NCI-H2196 treated with DMSO at 0.1 percent for 48 hours (cell line): ENCODE measurements around the gene AP4S1.
"Not testable (repeated sequence)": the region's sequence is repeated elsewhere in the genome, so short reads cannot be mapped to it uniquely, and the experiment has no call there.

Source experiments
- DNase-seq: peaks from one replicate; lab custom pipeline; 2025; ENCODE audit not compliant: unreplicated experiment; lab: John Stamatoyannopoulos, UW

The AP4S1 gene

DNA sequence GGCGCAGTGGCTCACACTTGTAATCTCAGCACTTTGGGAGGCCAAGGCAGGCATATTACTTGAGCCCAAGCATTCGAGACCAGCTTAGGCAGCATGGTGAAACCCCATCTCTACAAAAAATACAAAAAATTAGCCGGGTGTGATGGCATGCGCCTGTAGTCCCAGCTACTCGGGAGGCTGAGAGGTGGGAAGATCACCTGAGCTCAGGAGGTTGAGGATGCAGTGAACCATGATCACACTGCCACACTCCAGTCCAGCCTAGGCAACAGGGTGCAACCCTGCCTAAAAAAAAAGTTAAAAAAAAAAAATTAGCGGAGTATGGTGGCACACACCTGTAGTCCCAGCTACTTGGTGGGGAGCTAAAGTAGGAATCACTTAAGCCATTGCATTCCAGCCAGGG is 21.4 kb upstream of the AP4S1 start:
- not testable (repeated sequence) for DNase-seq

DNA sequence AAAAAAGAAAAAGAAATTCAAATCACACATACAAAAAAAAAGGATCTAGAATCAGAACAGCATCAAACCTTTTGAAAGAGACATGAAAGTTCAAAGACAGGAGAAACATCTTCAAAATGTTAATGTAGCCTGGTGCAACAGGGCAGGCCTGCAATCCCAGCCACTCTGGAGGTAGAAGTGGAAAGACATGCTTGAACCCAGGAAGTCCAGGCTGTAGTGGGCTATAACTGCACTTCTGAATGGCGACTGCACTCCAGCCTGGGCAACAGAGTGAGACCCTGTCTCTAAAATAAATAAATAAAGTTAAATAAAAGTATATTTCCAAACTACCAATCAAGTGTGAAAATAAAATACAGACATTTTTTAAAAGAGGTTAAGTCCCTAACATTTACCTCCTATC is 18.7 kb upstream of the AP4S1 start:
- no peak for DNase-seq

DNA sequence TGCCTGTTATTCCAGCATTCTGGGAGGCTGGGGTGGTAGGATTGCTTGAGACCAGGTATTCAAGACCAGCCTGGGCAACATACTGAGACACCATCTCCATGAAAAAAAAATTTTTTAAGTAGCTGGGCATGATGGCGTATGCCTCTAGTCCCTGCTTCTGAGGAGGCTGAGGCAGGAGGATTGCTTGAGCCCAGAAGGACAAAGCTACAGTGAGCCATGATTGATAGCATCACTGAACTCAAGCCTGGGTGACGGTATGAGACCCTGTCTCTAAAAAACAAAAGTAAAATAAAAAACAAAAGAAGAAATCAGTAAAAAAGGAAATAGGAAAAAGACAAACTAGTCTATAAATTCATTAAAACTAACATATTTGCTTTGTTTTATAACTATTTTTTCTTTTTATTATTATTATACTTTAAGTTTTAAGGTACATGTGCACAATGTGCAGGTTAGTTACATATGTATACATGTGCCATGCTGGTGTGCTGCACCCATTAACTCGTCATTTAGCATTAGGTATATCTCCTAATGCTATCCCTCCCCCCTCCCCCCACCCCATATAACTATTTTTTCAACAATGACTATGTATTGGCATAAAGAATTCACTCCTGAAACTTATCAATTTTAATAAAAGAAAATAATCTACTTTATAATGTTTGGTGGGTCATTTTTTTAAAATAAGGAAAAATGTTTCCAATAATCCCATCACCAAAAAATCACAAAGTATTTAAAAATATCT is 15.4 kb upstream of the AP4S1 start:
- no peak for DNase-seq

DNA sequence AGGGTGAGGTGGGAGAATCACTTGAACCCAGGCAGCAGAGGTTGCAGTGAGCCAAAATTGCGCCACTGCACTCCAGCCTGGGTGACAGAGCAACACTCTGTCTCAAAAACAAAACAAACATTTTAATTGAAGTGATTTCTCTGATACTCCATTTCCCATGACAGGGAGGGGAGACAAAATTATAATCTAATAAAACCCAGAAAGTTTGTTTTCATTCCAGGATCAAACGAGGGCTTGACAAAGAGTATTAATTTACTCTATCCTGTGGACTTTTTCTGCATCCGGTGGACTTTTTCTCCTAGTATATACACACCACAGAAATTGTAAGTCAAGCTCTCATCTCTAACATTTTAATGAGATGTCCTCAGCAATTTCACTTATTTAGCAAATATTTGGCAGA is 14.5 kb upstream of the AP4S1 start:
- no peak for DNase-seq

DNA sequence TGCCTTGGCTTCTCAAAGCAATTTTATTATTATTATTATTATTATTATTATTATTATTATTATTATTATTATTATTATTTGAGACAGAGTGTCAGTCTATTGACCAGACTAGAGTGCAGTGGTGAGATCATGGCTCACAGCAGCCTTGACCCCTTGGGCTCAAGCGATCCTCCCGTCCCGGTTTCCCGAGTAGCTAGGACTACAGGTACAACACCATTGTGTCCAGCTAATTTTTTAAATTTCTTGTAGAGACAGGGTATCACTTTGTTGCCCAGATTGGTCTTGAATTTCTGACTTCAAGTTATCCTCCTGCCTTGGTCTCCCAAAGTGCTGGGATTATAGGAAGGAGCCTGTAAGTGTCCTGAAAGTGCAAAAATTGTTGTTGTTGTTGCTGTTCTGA is 11.6 kb upstream of the AP4S1 start:
- no peak for DNase-seq

DNA sequence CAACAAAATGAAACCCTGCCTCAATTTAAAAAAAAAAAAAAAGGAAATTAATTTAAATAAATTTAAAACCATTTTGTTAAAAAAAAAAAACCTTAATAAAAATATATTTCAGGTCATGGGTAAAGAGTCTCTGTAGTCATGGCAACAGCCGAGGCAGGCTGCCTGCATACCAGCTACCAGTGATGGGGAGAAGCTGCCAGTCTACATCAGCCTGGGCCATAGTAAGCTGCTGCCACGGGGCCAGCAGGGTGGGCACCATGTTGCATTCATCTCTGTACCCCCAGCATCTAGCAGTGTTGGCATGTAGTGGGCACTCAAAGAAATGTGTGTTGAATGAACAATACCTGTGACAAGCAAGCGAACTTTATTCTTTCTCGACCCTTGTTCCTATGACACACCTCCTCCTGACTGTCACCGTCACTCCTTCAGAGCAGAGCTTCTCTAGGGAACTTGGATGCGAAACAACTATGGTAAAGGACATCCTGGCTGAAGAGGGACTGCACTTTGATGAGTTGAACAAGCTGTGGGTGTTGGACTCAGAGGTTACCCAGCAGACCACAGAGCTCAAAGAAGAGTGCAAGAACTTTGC is 7.3 kb upstream of the AP4S1 start:
- DNase-seq, result no peak

DNA sequence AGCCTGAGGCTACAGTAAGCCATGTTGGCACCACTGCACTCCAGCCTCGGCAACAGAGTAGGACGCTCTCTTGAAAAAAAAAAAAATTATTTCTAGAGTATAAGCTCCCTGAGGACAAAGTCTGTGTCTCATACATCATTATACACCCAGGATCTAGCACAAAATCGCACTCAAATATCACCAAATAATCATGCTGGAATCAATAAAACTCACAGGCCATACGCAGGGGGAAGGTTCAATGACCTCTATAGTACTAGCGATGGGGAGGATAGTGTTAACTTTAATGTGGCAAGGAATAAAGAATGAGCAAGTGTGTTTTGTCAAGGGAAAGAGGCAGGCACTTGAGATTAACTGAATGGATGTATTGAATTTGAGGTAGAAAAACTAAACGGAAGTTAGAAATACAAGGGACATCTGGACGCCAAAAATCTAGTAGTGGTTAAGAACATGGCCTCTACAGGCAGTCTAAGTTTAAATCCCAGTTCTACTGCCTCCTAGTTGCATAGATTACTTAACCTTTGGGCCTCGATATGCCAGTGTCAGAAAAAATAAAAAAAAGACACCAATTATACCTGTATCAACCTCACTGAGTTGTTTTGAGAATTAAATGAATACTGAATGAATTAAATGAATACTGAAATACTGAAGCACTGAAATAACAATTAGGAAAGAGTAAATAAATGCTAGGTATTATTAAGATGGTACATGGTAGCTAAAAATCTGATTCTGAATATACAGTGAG is 4.4 kb upstream of the AP4S1 start:
- no peak for DNase-seq

DNA sequence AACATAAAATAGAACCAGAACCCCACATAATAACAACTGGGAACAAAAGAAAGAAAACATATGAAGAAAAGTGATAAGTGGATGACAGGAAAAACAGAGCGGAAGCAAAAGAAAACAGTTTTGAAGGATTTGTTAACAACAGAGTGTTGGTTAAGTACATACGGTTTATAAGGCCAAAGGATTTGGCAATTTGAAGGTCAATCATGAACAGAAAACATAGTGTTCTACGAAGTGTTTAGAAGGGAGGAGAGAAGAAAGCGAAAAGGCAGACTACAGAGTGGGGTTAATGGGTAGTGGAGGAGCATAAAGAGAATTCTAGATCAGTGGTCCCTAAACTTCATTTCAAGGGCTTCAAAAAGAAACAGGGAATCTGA is 3.9 kb upstream of the AP4S1 start:
- no peak for DNase-seq

DNA sequence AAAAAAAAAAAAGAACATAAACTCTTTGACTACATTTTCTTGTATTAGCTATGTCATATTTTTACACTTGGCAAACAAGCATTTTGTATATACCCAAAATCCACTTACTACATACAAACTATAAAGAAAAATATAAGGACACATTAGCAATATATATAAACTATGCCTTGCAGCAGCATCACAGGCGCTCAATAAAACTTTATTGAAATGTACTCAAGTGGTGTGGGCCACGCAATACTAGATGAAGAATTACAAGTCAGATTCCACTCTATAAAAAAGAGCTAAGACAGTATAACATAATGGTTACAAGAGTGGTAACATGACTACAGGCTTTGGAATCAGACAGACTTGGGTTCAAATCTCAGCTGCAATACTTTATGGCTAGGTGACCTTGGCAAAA is 3.1 kb upstream of the AP4S1 start:
- DNase-seq, result no peak

DNA sequence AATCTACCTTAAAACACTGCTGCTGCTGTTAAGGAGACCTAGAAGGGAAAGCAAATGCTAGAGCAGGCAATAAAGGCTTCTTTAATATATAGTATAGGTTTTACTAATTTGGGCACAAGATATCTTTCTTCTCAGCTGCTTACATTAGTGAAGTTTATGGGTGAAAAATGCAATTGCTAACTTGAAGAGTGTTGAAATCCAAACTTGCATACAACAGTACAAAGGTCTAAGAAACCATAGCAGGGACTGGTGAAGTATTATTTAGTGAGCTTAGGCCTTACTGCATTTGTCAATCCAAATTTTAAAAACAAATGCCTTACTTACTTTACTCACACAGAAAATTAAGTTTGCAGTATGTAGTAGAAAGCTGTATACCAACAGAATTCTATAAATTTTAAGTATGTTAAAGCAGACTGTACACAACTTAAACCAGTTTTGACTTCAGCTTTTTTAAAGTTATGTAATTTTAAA is 1.4 kb upstream of the AP4S1 start:
- no peak for DNase-seq

DNA sequence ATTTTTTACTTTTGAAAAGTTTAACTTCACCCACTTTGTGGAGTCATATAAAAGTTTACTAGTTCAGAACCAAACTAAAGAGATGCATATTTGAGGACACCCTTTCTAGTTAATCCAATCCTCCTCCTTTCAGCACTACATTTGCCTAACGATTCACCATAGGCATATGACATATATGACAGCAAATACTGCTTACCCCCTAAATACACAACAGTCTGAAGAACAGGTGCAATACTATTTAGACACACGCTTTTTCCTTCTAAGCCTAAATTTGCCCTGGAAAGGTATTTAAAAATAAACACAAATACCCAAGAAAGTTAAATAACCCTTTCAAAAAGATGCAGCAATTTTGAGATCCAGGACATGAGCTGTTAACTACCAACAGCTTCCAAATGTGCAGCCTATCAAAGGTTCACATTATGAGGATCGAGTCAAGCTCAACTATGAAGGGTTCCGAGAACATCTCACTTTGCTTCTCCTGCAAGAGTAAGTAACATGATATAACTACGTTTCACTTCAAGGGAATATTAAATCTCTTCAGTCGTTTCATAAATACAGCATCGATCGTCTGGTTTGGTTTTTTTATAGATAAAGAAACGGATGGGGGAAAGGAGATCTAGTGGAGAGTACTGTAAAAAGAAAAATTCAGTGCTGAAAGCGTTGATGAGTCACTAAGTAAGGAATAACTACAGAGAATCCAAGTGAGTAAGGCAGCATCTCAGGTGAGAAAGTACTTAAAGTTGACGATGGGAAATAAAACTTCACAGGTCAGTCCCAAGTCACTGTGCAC is 677 bp upstream of the AP4S1 start:
- DNase-seq, result no peak

DNA sequence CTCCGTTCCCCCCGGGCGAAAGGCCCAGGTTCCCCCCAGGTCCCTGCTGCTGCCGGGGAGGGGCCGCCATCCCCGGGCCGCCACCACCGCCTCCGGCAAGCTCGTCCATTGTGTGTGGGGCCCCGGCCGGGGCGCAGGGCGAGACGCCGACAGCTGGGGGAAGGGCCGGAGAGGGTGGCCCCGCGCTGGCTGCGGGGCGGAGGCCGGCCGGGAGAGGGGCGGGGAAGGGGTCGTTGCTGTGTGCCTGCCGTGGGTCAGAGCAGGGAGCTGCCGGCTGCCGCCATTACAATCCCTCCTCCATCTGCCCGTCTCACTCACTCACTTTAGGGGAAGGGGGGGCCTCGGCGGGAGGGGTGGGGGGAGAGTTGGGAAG is 614 bp downstream of the AP4S1 start, which contains the start of gene STRN3:
TSS of gene STRN3 (minus strand) at position 303 of the 373 bp plus-strand sequence. CDS start at position 109, 194 bp downstream.
- no peak for DNase-seq

DNA sequence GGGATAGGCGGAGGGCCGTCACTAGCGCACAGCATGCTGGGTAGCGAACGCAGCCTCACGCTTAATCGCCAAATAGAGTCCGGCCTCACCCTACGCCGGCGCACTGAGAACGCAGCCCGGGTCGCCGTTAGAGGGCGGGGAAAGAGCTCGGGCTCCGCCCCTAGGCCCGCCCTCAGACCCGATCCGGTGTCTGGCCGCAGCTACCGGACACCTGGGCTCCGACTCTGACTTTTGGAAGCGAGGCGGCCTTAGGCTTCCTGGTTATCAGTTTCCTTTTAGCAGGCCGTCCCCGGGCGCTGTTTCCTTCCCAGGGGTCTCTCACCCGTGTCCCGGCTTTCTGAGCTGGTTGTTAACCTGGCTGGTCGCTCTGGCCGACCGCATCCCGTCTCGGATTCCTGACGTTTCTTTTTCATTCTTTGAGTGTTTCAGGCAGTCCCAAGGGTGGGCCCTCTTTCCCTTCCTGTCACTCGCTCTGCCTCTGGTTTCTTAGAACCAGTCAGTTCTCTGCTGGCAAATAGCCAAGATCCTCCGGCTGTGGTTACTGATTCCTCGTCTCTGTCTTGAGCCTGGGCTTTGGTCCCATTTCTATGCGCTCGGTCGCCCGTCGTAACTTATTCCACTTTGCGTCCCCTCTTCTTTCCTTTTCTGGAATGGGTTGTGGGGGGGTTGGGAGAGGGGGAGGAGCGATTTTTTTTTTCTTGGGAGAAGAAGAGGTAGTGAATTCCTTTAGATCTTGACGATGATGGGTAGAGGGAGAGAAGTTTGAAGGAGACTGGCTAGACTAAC is 1.2 kb downstream of the AP4S1 start:
- DNase-seq, result peak; percentile 89

DNA sequence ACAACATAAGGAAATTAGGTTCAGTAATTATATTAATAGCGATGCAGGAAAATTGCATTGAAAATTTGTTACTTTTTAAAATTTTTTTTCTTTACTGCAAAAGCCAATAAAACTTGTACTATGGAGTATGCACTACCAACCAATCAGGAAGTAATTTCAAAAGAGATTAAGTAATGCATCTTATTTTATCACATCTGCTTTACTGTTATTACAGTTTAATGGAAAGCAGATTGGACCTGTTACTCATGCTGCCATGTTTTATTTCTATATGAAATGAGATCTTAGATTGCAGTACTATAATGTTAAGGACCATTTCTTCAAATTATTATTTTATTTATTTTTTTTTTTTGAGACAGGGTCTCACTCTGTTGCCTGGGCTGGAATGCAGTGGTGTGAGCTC is 2.4 kb downstream of the AP4S1 start:
- no peak for DNase-seq

DNA sequence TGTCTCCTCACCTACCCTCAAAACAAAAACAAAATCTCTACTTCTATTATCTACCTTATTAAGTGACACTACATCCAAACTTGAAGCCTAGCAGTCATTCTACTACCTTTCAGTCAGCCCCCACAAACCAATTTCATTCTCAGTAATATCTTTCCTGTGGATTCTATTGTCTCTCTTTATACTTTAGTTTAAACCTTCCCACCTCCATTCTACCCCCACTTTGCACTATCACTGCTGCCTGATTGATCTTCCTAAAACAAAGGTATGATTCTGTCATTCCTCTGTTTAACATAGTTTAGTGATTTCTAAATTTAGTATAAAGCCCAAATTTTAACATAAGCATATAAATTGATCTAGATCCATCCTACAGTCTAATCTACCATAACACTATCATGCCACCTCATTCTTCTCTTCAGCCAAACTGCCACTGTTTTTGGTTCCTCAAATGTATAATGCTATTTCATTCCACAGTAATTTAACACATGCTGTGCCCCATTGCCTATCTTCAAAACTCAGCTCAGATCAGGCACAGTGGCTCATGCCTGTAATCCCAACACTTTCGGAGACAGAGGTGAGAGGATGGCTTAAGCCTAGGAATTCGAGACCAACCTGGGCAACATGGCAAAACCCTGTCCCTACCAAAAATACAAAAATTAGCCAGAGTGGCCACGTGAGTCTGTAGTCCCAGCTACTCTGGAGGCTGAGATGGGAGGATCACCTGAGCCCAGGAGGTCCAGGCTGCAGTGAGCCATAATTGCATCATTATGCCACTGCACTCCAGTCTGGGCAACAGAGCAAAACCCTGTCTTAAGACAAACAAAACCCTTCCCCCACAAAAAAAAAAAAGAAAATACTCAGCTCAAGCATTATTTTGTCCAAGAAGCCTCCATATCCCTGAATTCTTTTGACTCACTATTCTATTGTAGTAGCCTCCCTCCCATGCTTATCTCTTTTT is 3.8 kb downstream of the AP4S1 start:
- DNase-seq, result no peak

DNA sequence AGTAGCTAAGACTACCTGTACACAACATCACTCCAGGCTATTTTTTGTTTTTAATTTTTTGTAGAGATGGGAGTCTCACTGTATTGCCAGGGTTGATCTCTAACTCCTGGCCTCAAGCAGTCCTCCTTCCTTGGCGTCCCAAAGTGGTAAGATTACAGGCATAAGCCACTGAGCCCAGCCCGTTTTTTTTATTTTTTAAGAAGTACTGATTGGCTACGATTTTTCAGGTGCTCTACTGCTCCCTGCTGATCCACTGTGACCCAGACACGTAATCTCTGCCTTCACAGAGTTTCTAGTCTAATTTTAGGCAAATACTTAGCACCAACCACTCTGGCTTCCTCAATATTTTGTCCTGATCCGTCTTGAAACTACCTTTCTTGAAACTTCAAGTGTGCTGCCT is 5.0 kb downstream of the AP4S1 start:
- no peak for DNase-seq

DNA sequence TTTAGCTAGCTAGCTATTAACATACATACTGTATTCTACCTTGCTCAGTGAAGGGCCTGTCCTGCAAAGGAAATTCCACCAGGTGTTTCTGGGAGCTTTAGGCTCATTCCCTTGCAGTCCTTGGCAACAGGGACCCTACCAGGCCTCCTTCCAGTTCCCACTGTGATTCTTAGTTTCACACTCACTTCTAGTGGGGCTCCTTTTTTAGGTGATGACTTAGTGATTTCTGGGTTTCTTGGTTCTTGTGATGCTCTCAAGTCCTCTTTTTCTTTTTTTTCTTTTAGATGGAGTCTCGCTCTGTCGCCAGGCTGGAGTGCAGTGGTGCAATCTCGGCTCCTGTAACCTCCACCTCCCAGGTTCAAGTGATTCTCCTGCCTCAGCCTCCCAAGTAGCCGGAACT is 11.1 kb downstream of the AP4S1 start:
- DNase-seq, result no peak

DNA sequence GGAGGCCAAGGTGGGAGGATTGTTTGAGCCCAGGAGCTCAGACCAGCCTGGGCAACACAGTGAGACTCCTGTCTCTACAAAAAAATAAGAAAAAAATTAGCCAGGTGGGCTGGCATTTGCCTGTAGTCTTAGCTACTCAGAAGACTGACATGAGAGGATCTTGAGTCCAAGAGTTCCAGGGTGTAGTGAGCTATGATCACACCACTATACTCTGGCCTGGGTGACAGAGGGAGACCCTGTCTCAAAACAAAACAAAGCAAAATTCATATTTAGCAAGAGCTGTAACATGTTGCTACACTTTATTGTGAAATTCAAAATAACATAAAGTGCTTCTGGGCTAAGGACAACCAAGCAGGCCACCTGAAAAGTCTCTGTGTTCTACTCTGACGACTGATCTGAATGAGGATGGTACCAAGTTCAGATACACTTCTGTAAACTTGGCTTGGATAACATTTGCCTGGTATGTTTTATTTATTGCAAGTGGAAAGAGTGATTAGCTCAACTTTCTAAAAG is 12.3 kb downstream of the AP4S1 start:
- no peak for DNase-seq

DNA sequence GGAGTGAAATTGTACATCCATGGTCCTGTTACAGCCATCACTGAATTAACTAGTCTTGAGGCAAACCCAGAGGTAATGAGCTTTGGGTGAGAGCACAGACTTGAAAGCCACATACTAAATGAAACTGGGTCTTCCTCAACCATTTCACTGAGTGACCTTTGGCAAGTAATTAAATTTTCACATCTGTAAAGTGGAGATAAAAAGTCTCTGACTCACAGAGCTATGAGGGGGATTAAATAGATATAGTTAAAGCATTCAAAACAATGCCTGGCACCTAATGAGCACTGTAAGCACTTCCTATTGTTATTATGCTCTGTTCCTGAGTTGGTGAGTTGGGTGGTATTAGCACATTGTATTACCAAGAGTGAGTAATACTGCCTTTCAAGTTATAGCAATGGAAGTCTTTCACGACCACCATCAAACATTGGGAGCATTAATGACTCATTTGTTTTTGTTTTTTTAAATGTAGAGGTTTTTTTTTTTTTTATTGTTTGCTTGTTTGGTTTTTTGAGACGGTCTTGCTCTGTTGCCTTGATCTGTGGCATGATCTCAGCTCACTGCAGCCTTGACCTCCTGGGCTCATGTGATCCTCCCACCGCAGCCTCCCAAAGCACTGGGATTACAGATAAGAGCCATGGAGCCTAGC is 13.2 kb downstream of the AP4S1 start:
- no peak for DNase-seq
